WERI-Rb-1 (cell line): ENCODE data around the gene ZBED5.
"Not testable (repeated sequence)": the region's sequence is repeated elsewhere in the genome, so short reads cannot be mapped to it uniquely, and the experiment has no call there.

ENCODE experiments used
- DNase-seq: peaks from one replicate; pipeline ENCODE4 v3.0.0-alpha.2; 2020
- H3K27ac ChIP-seq: fragments of 250-450 bp; sonication (Bioruptor Pico); 2 replicates; pipeline ENCODE4 v1.5.1; 2020; ENCODE audit warnings: mild to moderate bottlenecking, moderate library complexity
- H3K27me3 ChIP-seq: fragments of 250-450 bp; sonication (Bioruptor Pico); 2 replicates; pipeline ENCODE4 v1.5.1; 2021; ENCODE audit warnings: mild to moderate bottlenecking, low read depth, moderate library complexity; ENCODE audit not compliant: insufficient read depth, severe bottlenecking
- H3K36me3 ChIP-seq: fragments of 250-450 bp; sonication (Bioruptor Pico); 2 replicates; pipeline ENCODE4 v1.5.1; 2020; ENCODE audit warnings: mild to moderate bottlenecking, moderate library complexity
- H3K4me3 ChIP-seq: 2 replicates; pipeline ENCODE4 v1.5.1; 2011; ENCODE audit warnings: low read depth, mild to moderate bottlenecking, control low read depth, low read length
- H3K9me3 ChIP-seq: fragments of 250-450 bp; sonication (Bioruptor Pico); 2 replicates; pipeline ENCODE4 v1.5.1; 2021; ENCODE audit warnings: mild to moderate bottlenecking, moderate library complexity; ENCODE audit not compliant: severe bottlenecking
- CTCF ChIP-seq: IDR thresholded peaks from 2 replicates; pipeline ENCODE4 v1.5.1; 2011; ENCODE audit warnings: low read depth, mild to moderate bottlenecking, control low read depth, inconsistent platforms, low read length

Gene ZBED5

DNA sequence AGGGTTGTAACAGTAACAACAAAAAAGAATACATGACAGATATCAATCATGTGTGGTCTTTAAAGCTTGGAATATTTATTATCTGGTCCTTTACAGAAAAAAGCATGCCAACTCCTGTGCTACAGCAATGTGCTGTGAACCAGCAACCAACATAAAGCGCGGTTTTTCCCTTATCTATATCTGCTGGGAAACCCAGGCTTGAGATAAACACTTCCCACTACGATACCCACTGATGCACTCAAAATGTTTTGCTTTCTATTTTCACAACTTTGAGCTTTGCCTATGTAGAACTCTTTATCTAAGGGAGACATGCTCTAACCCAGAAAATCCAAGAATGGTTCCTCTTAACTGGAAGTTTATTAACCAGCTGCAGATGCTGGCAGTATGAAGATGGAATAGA is 19.0 kb downstream of the ZBED5 start:
- no peaks in the 10 kb centered on the region for H3K9me3 ChIP-seq
- no peak for DNase-seq
- no peak overlapping the region for H3K27ac ChIP-seq
- no peak overlapping the region for H3K4me3 ChIP-seq
- H3K36me3 ChIP-seq = no peaks in the 10 kb centered on the region
- no peak for TF ChIP-seq CTCF
- H3K27me3 ChIP-seq = no peaks in the 10 kb centered on the region

DNA sequence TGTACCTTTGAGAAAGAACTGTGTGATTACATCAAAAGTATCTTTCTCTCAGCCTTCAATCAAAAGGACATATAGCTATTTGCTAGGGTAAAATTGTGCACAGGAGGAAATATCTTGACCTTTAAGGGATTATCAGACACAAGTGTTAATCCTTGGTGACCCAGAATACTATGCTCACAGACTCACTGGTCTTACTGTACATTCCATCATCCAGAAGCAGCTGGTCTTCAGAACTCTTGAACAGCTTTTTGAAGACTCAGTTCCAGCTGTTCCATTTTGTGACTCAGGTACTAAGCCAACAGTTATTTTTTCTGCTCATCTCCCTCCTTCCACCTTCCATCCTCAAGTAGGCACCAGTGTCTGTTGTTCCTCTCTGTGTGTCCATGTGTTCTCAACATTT is 19.8 kb downstream of the ZBED5 start:
- no peak for DNase-seq
- no peak for TF ChIP-seq CTCF

GRCh38 chr11:10836884-10837283 is 21.0 kb downstream of the ZBED5 start:
- not testable (repeated sequence) for H3K36me3 ChIP-seq, H3K4me3 ChIP-seq, H3K27ac ChIP-seq, H3K9me3 ChIP-seq, H3K27me3 ChIP-seq, DNase-seq

More for the DNA sequence above, 19.8 kb downstream of the ZBED5 start:
- Histone ChIP-seq H3K4me3 (no peak overlapping the region), H3K27ac (no peak overlapping the region), H3K27me3 (no peaks in the 10 kb centered on the region), H3K9me3 (no peaks in the 10 kb centered on the region), H3K36me3 (no peaks in the 10 kb centered on the region)

DNA sequence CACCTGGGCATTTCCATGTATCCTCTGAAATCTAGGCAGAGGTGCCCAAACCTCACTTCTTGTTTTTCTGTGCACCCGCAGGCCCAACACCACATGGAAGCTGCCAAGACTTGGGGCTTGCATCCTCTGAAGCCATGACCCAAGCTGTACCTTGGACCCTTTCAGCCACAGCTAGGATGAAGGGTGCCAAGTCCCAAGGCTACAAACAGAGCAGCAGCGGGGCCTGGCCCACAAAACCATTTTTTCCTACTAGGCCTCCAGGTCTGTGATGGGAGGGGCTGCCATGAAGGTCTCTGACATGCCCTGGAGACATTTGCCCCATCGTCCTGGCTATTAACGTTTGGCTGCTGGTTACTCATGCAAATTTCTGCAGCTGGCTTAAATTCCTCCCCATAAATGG is 28.7 kb downstream of the ZBED5 start:
- TF ChIP-seq CTCF = no peak
- DNase-seq = no peak
- Histone ChIP-seq H3K9me3 (no peaks in the 10 kb centered on the region), H3K27ac (no peak overlapping the region), H3K36me3 (no peaks in the 10 kb centered on the region), H3K27me3 (no peaks in the 10 kb centered on the region), H3K4me3 (no peak overlapping the region)

GRCh38 chr11:10828402-10828801 is 29.5 kb downstream of the ZBED5 start:
- no peak for DNase-seq
- Histone ChIP-seq H3K4me3 (no peak overlapping the region), H3K36me3 (no peaks in the 10 kb centered on the region), H3K9me3 (no peaks in the 10 kb centered on the region), H3K27ac (no peak overlapping the region), H3K27me3 (no peaks in the 10 kb centered on the region)
- TF ChIP-seq CTCF = no peak

DNA sequence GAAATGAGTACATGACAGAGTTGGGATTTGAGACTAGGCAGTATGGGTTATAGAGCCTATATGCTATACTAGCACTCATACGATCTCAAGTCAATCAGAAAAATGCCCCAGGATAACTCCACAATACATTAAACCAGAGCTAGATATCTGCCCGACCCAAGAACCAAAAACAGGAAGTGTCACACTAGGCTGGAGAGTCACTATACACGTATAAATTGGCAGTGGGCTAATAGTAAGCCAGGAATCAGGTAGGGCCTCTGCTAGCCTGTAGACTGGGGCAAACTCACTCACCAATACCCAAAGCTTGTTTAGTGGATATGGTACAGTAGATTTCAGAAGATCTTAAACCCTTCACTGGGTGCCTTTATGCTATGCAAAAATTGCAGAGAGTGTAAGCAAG is 33.0 kb downstream of the ZBED5 start:
- H3K4me3 ChIP-seq = no peak overlapping the region
- no peak for DNase-seq

More for the DNA sequence above, 33.0 kb downstream of the ZBED5 start:
- no peaks in the 10 kb centered on the region for H3K27me3 ChIP-seq
- H3K27ac ChIP-seq = no peak overlapping the region
- no peaks in the 10 kb centered on the region for H3K36me3 ChIP-seq
- H3K9me3 ChIP-seq = no peaks in the 10 kb centered on the region
- TF ChIP-seq CTCF = no peak
